Fibroblast of pulmonary artery (primary cell): ENCODE results near the gene NEU1.
"Not testable (repeated sequence)": the region's sequence is repeated elsewhere in the genome, so short reads cannot be mapped to it uniquely, and the experiment has no call there.

Experiments
- DNase-seq: peaks from one replicate; pipeline ENCODE4 v3.0.0-alpha.2; 2010; ENCODE audit warnings: low read depth
- H3K4me3 ChIP-seq: replicated peaks from 2 replicates; pipeline ENCODE4 v1.5.1; 2011; ENCODE audit warnings: low read depth, mild to moderate bottlenecking, control low read depth, low read length, moderate library complexity
- TF ChIP-seq, protein P1 (sequence below): IDR thresholded peaks from 2 replicates; pipeline ENCODE4 v1.5.1; 2011; ENCODE audit warnings: mild to moderate bottlenecking, control low read depth, low read length, inconsistent platforms; ENCODE audit errors: missing control alignments

NEU1 gene

DNA sequence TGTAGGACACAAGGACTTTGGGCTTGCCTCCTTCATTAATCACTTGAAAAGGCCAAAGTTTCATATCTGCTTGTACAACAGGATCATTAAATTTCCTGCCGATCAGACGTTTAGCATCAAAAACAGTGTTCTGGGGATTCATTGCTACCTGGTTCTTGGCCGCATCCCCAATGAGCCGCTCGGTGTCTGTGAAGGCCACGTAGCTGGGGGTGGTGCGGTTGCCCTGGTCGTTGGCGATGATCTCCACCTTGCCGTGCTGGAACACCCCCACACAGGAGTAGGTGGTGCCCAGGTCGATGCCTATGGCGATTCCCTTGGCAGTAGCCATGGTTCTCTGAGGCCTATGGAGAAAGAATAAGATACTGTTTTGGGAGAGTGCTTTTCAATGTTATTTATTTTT lies 51.0 kb downstream of the NEU1 start:
- DNase-seq = no peak
- H3K4me3 ChIP-seq = no peak overlapping the region
- TF ChIP-seq, protein P1, sequence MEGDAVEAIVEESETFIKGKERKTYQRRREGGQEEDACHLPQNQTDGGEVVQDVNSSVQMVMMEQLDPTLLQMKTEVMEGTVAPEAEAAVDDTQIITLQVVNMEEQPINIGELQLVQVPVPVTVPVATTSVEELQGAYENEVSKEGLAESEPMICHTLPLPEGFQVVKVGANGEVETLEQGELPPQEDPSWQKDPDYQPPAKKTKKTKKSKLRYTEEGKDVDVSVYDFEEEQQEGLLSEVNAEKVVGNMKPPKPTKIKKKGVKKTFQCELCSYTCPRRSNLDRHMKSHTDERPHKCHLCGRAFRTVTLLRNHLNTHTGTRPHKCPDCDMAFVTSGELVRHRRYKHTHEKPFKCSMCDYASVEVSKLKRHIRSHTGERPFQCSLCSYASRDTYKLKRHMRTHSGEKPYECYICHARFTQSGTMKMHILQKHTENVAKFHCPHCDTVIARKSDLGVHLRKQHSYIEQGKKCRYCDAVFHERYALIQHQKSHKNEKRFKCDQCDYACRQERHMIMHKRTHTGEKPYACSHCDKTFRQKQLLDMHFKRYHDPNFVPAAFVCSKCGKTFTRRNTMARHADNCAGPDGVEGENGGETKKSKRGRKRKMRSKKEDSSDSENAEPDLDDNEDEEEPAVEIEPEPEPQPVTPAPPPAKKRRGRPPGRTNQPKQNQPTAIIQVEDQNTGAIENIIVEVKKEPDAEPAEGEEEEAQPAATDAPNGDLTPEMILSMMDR = no peak

DNA sequence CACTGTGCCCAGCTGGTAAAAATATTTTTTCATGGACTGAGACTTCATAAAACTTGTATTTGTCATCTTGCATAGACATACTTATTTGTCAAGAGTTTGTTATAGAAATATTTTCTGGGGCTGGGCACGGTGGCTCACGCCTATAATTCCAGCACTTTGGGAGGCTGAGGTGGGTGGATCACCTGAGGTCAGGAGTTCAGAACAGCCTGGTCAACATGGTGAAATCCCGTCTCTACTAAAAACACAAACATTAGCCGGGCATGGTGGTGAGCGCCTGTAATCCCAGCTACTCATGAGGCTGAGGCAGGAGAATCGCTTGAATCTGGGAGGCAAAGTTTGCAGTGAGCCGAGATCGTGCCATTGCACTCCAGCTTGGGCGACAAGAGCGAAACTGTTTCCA lies 54.0 kb downstream of the NEU1 start:
- H3K4me3 ChIP-seq, DNase-seq: not testable (repeated sequence)
